Panc1 (cell line): ENCODE data around the gene SRSF10. TPM values are rescaled to one million over a fixed set of nuclear protein-coding genes. Genes with fewer than 3 reads are reported as not detected.

ENCODE experiments used
- ATAC-seq: fragments of 200-7000 bp; cut with Tn5 transposase; 2 replicates; pipeline ENCODE4 v1.9.1; 2020; ENCODE audit warnings: mild to moderate bottlenecking, moderate library complexity
- BruUV-seq: library from RNA; stranded (reverse); fragments of 400-500 nt; replicated peaks from 2 replicates; lab custom pipeline; 2021; lab: Mats Ljungman, UMichigan
- CTCF ChIA-PET: fragments of 300-600 bp; sonication (Branson Sonifier 250); formaldehyde crosslinking; loops from one replicate; lab custom pipeline; 2022; ENCODE audit warnings: antibody characterized with exemption; lab: Charles Lee
- POLR2A ChIA-PET: fragments of 300-600 bp; sonication (Branson Sonifier 250); formaldehyde crosslinking; loops from one replicate; lab custom pipeline; 2022; ENCODE audit warnings: antibody characterized with exemption; lab: Charles Lee
- DNase-seq: peaks from one replicate; pipeline ENCODE4 v3.0.0-alpha.2; 2010; ENCODE audit warnings: low read depth, low spot score
- H3K27ac ChIP-seq: 2 replicates; pipeline ENCODE4 v1.5.1; 2011; ENCODE audit warnings: mild to moderate bottlenecking, low read length, inconsistent platforms
- H3K27me3 ChIP-seq: fragments of 200-500 bp; sonication (Bioruptor generic); 2 replicates; pipeline ENCODE4 v1.6.0; 2014; ENCODE audit warnings: low read length, inconsistent platforms; ENCODE audit not compliant: control insufficient read depth, insufficient read depth
- H3K36me3 ChIP-seq: fragments of 200-500 bp; sonication (Bioruptor generic); 2 replicates; pipeline ENCODE4 v1.5.1; 2014; ENCODE audit warnings: inconsistent platforms, mild to moderate bottlenecking, low read length, moderate library complexity; ENCODE audit not compliant: control insufficient read depth, insufficient read depth
- H3K4me1 ChIP-seq: 2 replicates; pipeline ENCODE4 v1.5.1; 2011; ENCODE audit warnings: inconsistent platforms, mild to moderate bottlenecking, low read length, moderate library complexity; ENCODE audit not compliant: control insufficient read depth, insufficient read depth
- H3K4me3 ChIP-seq, 2 experiments: 2 replicates each; pipeline ENCODE4 v1.5.1; 2011 to 2012; ENCODE audit warnings: low read depth in 2 of 2, low read length in 2 of 2, mild to moderate bottlenecking in 2 of 2, inconsistent platforms in 1 of 2, moderate library complexity in 1 of 2
- H3K9me3 ChIP-seq: fragments of 200-500 bp; sonication (Bioruptor generic); 2 replicates; pipeline ENCODE4 v1.5.1; 2014; ENCODE audit warnings: low read depth, mild to moderate bottlenecking, inconsistent platforms, low read length, moderate library complexity; ENCODE audit not compliant: control insufficient read depth, insufficient read depth
- CTCF ChIP-seq: fragments of 450-650 bp; IDR thresholded peaks from 2 replicates; pipeline ENCODE4 v1.5.1; 2017; ENCODE audit warnings: mild to moderate bottlenecking
- POLR2AphosphoS5 ChIP-seq: IDR thresholded peaks from 2 replicates; pipeline ENCODE4 v1.6.1; 2012; ENCODE audit warnings: mild to moderate bottlenecking, low read depth, low read length, moderate library complexity
- SIN3A ChIP-seq: IDR thresholded peaks from 2 replicates; pipeline ENCODE4 v1.6.1; 2012; ENCODE audit warnings: low read depth, mild to moderate bottlenecking, low read length, moderate library complexity, borderline replicate concordance; ENCODE audit not compliant: insufficient read depth
- TCF7L2 ChIP-seq: IDR thresholded peaks from 2 replicates; pipeline ENCODE4 v1.6.1; 2011; ENCODE audit warnings: mild to moderate bottlenecking, low read depth, low read length, inconsistent platforms
- in situ Hi-C: cut with HindIII; loops from 2 replicates; pipeline ENCODE4 v1.10.0; 2016; ENCODE audit warnings: low sequenced_read_pairs, low pct_unique_long_range_greater_than_20kb
- intact Hi-C: fragments of 100-400 bp; cut with micrococcal nuclease; formaldehyde crosslinking; loops from one replicate; pipeline ENCODE4 v1.10.0; 2022; ENCODE audit not compliant: unreplicated experiment
- total RNA-seq: library from RNA; stranded (reverse); gene quantifications from one replicate; pipeline ENCODE4 v1.2.1, GENCODE V29; 2021; ENCODE audit not compliant: unreplicated experiment
- TF ChIP-seq, protein P1 (sequence below), 2 experiments: IDR thresholded peaks; 2 replicates each; pipeline ENCODE4 v1.6.1; 2011 to 2012; ENCODE audit warnings: low read depth in 2 of 2, control low read depth in 1 of 2, low read length in 1 of 2, mild to moderate bottlenecking in 1 of 2, moderate library complexity in 1 of 2; ENCODE audit not compliant: insufficient read depth in 1 of 2

Gene SRSF10
- total RNA-seq, 1 experiment from 2014 or later: 137 TPM

GRCh38 chr1:24027838-24028468, 47.8 kb upstream of the SRSF10 start:
- ATAC-seq (peak; percentile 81), DNase-seq (no peak)
- H3K27me3 ChIP-seq: no peaks in the 10 kb centered on the region
- H3K4me1 ChIP-seq: peaks cover 11% of the 10 kb centered on the region
- no peaks in the 10 kb centered on the region for H3K36me3 ChIP-seq
- ChIA-PET POLR2A (interaction anchor here (0.6 to 1.4 kb wide), 2 partner anchors 9 to 76 kb away, joined by 3 read pairs; no protein-coding TSS in a partner anchor), CTCF (interaction anchor here (0.5 to 0.6 kb wide), 2 partner anchors 17 to 26 kb away, joined by 8 to 13 read pairs; no protein-coding TSS in a partner anchor)
- no peak for TF ChIP-seq POLR2AphosphoS5
- TF ChIP-seq, protein P1, sequence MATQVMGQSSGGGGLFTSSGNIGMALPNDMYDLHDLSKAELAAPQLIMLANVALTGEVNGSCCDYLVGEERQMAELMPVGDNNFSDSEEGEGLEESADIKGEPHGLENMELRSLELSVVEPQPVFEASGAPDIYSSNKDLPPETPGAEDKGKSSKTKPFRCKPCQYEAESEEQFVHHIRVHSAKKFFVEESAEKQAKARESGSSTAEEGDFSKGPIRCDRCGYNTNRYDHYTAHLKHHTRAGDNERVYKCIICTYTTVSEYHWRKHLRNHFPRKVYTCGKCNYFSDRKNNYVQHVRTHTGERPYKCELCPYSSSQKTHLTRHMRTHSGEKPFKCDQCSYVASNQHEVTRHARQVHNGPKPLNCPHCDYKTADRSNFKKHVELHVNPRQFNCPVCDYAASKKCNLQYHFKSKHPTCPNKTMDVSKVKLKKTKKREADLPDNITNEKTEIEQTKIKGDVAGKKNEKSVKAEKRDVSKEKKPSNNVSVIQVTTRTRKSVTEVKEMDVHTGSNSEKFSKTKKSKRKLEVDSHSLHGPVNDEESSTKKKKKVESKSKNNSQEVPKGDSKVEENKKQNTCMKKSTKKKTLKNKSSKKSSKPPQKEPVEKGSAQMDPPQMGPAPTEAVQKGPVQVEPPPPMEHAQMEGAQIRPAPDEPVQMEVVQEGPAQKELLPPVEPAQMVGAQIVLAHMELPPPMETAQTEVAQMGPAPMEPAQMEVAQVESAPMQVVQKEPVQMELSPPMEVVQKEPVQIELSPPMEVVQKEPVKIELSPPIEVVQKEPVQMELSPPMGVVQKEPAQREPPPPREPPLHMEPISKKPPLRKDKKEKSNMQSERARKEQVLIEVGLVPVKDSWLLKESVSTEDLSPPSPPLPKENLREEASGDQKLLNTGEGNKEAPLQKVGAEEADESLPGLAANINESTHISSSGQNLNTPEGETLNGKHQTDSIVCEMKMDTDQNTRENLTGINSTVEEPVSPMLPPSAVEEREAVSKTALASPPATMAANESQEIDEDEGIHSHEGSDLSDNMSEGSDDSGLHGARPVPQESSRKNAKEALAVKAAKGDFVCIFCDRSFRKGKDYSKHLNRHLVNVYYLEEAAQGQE (IDR thresholded peaks at IDR 0.05; ENCODE audit: insufficient read depth in 1 of 2, low read depth in 2 of 2, low read length in 1 of 2): no peak
- no peak for TF ChIP-seq SIN3A
- no peak for TF ChIP-seq TCF7L2
- TF ChIP-seq CTCF: no peak; the same call in 1 of the 2 replicates
- BruUV-seq: no TSS peak
- intact Hi-C loops (loop anchor here (2.0 kb wide), 1 partner anchor 49 kb away; no protein-coding TSS in a partner anchor), in situ Hi-C loops (loop anchor here (10.0 kb wide), 1 partner anchor 63 kb away; no protein-coding TSS in a partner anchor)
- H3K9me3 ChIP-seq: no peaks in the 10 kb centered on the region
- H3K27ac ChIP-seq: peak overlapping the region; percentile 51; the same call in 1 of the 2 replicates
- no peak overlapping the region for H3K4me3 ChIP-seq

DNA sequence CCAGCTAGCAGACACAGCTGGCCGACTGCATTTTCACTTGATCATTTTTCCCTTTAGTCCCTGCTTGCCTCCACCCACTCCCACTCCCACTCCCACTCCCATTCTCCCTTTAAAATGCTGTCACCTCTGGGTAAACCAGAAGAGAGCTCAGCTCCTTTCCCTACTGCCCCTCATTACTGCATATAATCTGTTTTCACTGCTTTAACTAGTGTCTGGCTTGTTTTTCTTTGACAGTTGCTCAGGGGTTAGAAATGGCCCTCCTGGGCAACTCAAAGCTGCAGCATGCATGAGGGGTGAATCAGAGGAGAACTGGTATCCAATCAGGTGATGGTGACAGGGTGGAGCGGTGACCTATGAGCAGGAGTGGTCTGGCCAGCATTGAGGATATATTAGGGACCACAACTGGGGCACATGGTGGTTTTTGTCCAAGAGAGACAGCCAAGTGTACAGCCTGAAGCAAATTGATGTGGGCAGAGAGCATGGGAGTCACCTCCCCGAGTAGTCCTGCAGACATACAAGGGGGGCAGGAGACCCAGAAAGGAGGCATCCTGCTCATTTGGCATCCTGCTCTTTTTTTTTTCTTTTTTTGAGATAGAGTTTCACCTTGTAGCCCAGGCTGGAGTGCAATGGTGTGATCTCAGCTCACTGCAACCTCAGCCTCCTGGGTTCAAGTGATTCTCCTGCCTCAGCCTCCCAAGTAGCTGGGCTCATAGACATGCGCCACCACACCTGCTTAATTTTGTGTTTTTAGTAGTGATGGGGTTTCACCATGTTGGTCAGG, 42.6 kb upstream of the SRSF10 start:
- intact Hi-C loops: no loop called here
- H3K9me3 ChIP-seq: no peaks in the 10 kb centered on the region
- H3K36me3 ChIP-seq: no peaks in the 10 kb centered on the region
- ATAC-seq (peak; percentile 69), DNase-seq (no peak)
- in situ Hi-C loops: loop anchor here (10.0 kb wide), 1 partner anchor 58 kb away; no protein-coding TSS in a partner anchor
- POLR2A ChIA-PET: no interaction called here
- H3K27me3 ChIP-seq: no peaks in the 10 kb centered on the region
- H3K4me1 ChIP-seq: peaks cover 45% of the 10 kb centered on the region
- BruUV-seq: no TSS peak
- peak overlapping the region; percentile 87 for H3K27ac ChIP-seq
- CTCF ChIA-PET: no interaction called here
- no peak for TF ChIP-seq TCF7L2
- TF ChIP-seq, protein P1 (IDR thresholded peaks at IDR 0.05; ENCODE audit: insufficient read depth in 1 of 2, low read depth in 2 of 2, low read length in 1 of 2): no peak
- no peak for TF ChIP-seq CTCF
- TF ChIP-seq POLR2AphosphoS5: no peak
- TF ChIP-seq SIN3A: no peak
- H3K4me3 ChIP-seq: no peak overlapping the region
